Neural progenitor cell (in vitro differentiated cells): Measurements from ENCODE around the gene PIK3CB. TPM values are rescaled to one million over a fixed set of nuclear protein-coding genes. Genes with fewer than 3 reads are reported as not detected.
A peak's percentile ranks its signal among the peaks of the same experiment; 100 is the strongest.
"Not testable (repeated sequence)": the region's sequence is repeated elsewhere in the genome, so short reads cannot be mapped to it uniquely, and the experiment has no call there.

ENCODE experiments used
- DNase-seq: peaks from one replicate; pipeline ENCODE4 v3.0.0-alpha.2; 2016; ENCODE audit warnings: low spot score
- H2AFZ ChIP-seq: fragments of 200-600 bp; sonication (generic); replicated peaks from 2 replicates; pipeline ENCODE4 v1.6.1; 2016; ENCODE audit warnings: antibody characterized with exemption
- H3F3A ChIP-seq: fragments of 200-600 bp; sonication (generic); 2 replicates; pipeline ENCODE4 v1.6.1; 2016; ENCODE audit warnings: antibody characterized with exemption, low read depth
- H3K27ac ChIP-seq: fragments of 200-600 bp; sonication (generic); 2 replicates; pipeline ENCODE4 v1.5.1; 2016; ENCODE audit warnings: mild to moderate bottlenecking
- H3K27me3 ChIP-seq: fragments of 200-600 bp; sonication (generic); 2 replicates; pipeline ENCODE4 v1.6.1; 2016; ENCODE audit warnings: mild to moderate bottlenecking, moderate library complexity
- H3K36me3 ChIP-seq: fragments of 200-600 bp; sonication (generic); 2 replicates; pipeline ENCODE4 v1.5.1; 2016
- H3K4me1 ChIP-seq: fragments of 200-600 bp; sonication (generic); 2 replicates; pipeline ENCODE4 v1.6.1; 2016; ENCODE audit warnings: mixed run types
- H3K4me2 ChIP-seq: fragments of 200-600 bp; sonication (generic); 2 replicates; pipeline ENCODE4 v1.6.1; 2016
- H3K4me3 ChIP-seq: fragments of 200-600 bp; sonication (generic); 2 replicates; pipeline ENCODE4 v1.5.1; 2016
- H3K79me2 ChIP-seq: fragments of 200-600 bp; sonication (generic); 2 replicates; pipeline ENCODE4 v1.6.1; 2016; ENCODE audit warnings: low read depth
- H3K9ac ChIP-seq: fragments of 200-600 bp; sonication (generic); 2 replicates; pipeline ENCODE4 v1.6.1; 2016
- H3K9me3 ChIP-seq: fragments of 200-600 bp; sonication (generic); 2 replicates; pipeline ENCODE4 v1.5.1; 2016; ENCODE audit warnings: low read depth
- H4K20me1 ChIP-seq: fragments of 200-600 bp; sonication (generic); 2 replicates; pipeline ENCODE4 v1.6.1; 2016; ENCODE audit warnings: low read depth
- H3K27ac Mint-ChIP-seq: 3 replicates; pipeline ENCODE4 v1.8.0; 2021; ENCODE audit warnings: mixed read lengths
- H3K27me3 Mint-ChIP-seq: 2 replicates; pipeline ENCODE4 v1.8.0; 2022; ENCODE audit warnings: low read depth, mild to moderate bottlenecking, inconsistent platforms, moderate library complexity, mixed read lengths; ENCODE audit not compliant: insufficient read depth
- H3K36me3 Mint-ChIP-seq: 3 replicates; pipeline ENCODE4 v1.8.0; 2021; ENCODE audit warnings: mixed read lengths
- H3K4me1 Mint-ChIP-seq: 3 replicates; pipeline ENCODE4 v1.8.0; 2021; ENCODE audit warnings: mixed read lengths
- H3K4me3 Mint-ChIP-seq: 3 replicates; pipeline ENCODE4 v1.8.0; 2021; ENCODE audit warnings: mild to moderate bottlenecking, moderate library complexity, mixed read lengths
- H3K9me3 Mint-ChIP-seq: 3 replicates; pipeline ENCODE4 v1.8.0; 2020; ENCODE audit warnings: mixed read lengths
- CTCF ChIP-seq: fragments of 200-600 bp; sonication (generic); IDR thresholded peaks from 2 replicates; pipeline ENCODE4 v1.5.1; 2017; ENCODE audit warnings: antibody characterized with exemption, mild to moderate bottlenecking
- EZH2 ChIP-seq: fragments of 200-600 bp; sonication (generic); IDR thresholded peaks from 2 replicates; pipeline ENCODE4 v1.6.1; 2017; ENCODE audit warnings: antibody characterized with exemption, mild to moderate bottlenecking, moderate library complexity
- EZH2phosphoT487 ChIP-seq: fragments of 200-600 bp; sonication (generic); IDR thresholded peaks from 2 replicates; pipeline ENCODE4 v1.6.1; 2017; ENCODE audit warnings: antibody characterized with exemption
- total RNA-seq: library from RNA; depleted of rRNA; stranded (reverse); fragments of >200 nt; gene quantifications from 2 replicates; pipeline ENCODE4 v1.2.3, GENCODE V29; 2015; ENCODE audit warnings: low replicate concordance

The PIK3CB gene
- total RNA-seq, 1 donor from 2014 or later: 17.7 TPM

- no peak overlapping the region for H3K4me3 Mint-ChIP-seq
- Histone ChIP-seq H3K36me3 (no peaks in the 10 kb centered on the region), H3K4me3 (no peak overlapping the region), H3K4me2 (no peak overlapping the region), H3K27ac (no peak overlapping the region), H4K20me1 (no peaks in the 10 kb centered on the region), H3K4me1 (no peaks in the 10 kb centered on the region), H3K27me3 (no peaks in the 10 kb centered on the region), H3K79me2 (no peaks in the 10 kb centered on the region), H3K9ac (no peak overlapping the region), H3K9me3 (no peaks in the 10 kb centered on the region), H3F3A (peaks cover 7% of the 10 kb centered on the region), H2AFZ (no peak overlapping the region)
- no peaks in the 10 kb centered on the region for H3K9me3 Mint-ChIP-seq
- H3K36me3 Mint-ChIP-seq: no peaks in the 10 kb centered on the region
- TF ChIP-seq EZH2 (no peak), CTCF (no peak)
- peaks cover 3% of the 10 kb centered on the region for H3K4me1 Mint-ChIP-seq
- H3K27ac Mint-ChIP-seq: no peak overlapping the region
- H3K27me3 Mint-ChIP-seq: no peaks in the 10 kb centered on the region
- DNase-seq: no peak
Measured at GRCh38 chr3:138615462-138615861, 219.3 kb downstream of the PIK3CB start.

GRCh38 chr3:138609898-138610266 is 224.8 kb downstream of the PIK3CB start:
- no peak overlapping the region for H3K27ac ChIP-seq
- no peaks in the 10 kb centered on the region for H3K9me3 ChIP-seq
- H3K4me3 Mint-ChIP-seq: peak overlapping the region; percentile 81
- peaks cover 13% of the 10 kb centered on the region for H3K4me1 Mint-ChIP-seq
- peaks cover 9% of the 10 kb centered on the region for H3K27me3 ChIP-seq
- H3F3A ChIP-seq: peaks cover 11% of the 10 kb centered on the region
- H3K9me3 Mint-ChIP-seq: no peaks in the 10 kb centered on the region
- H3K9ac ChIP-seq: no peak overlapping the region
- H3K27ac Mint-ChIP-seq: no peak overlapping the region
- peak overlapping the region; percentile 85 for H2AFZ ChIP-seq
- no peaks in the 10 kb centered on the region for H3K36me3 ChIP-seq
- no peaks in the 10 kb centered on the region for H3K79me2 ChIP-seq
- H4K20me1 ChIP-seq: no peaks in the 10 kb centered on the region
- peaks cover 8% of the 10 kb centered on the region for H3K27me3 Mint-ChIP-seq
- TF ChIP-seq CTCF: no peak
- no peak for TF ChIP-seq EZH2
- no peak for TF ChIP-seq EZH2phosphoT487
- H3K4me1 ChIP-seq: peaks cover 5% of the 10 kb centered on the region
- H3K4me3 ChIP-seq: peak overlapping the region; percentile 62
- peak overlapping the region; percentile 94 for H3K4me2 ChIP-seq
- H3K36me3 Mint-ChIP-seq: no peaks in the 10 kb centered on the region
- no peak for DNase-seq

GRCh38 chr3:138608322-138609135 is 226.2 kb downstream of the PIK3CB start, which contains the start of gene FAIM:
Gene FAIM, plus strand, starts transcription at chr3:138608771. Its CDS starts 10,956 bp downstream, at chr3:138619727.
- H3K27ac ChIP-seq: no peak within 1 kb of the TSS
- peak within 1 kb of the TSS; percentile 94 for H3K4me2 ChIP-seq
- peak within 1 kb of the TSS; percentile 48 for H3K9ac ChIP-seq
- no peaks in the 10 kb centered on the region for H3K79me2 ChIP-seq
- no peaks in the 10 kb centered on the region for H4K20me1 ChIP-seq
- Mint-ChIP-seq H3K36me3 (peaks cover 2% of the 10 kb centered on the region), H3K9me3 (peaks cover 8% of the 10 kb centered on the region), H3K4me1 (peaks cover 13% of the 10 kb centered on the region), H3K4me3 (peak within 1 kb of the TSS; percentile 82), H3K27me3 (peaks cover 13% of the 10 kb centered on the region), H3K27ac (peak within 1 kb of the TSS; percentile 87)
- peaks cover 5% of the 10 kb centered on the region for H3K4me1 ChIP-seq
- TF ChIP-seq EZH2 (no peak), CTCF (no peak), EZH2phosphoT487 (no peak)
- peaks cover 11% of the 10 kb centered on the region for H3F3A ChIP-seq
- peak; percentile 71 for DNase-seq
- H3K4me3 ChIP-seq: peak within 1 kb of the TSS; percentile 62
- H3K9me3 ChIP-seq: no peaks in the 10 kb centered on the region
- peak within 1 kb of the TSS; percentile 85 for H2AFZ ChIP-seq
- peaks cover 9% of the 10 kb centered on the region for H3K27me3 ChIP-seq
- no peaks in the 10 kb centered on the region for H3K36me3 ChIP-seq

GRCh38 chr3:138604106-138604595 is 230.6 kb downstream of the PIK3CB start:
- H4K20me1 ChIP-seq, H3F3A ChIP-seq, H2AFZ ChIP-seq, H3K9me3 ChIP-seq, DNase-seq, H3K9ac ChIP-seq, H3K4me1 Mint-ChIP-seq, H3K27ac Mint-ChIP-seq, H3K36me3 ChIP-seq, H3K36me3 Mint-ChIP-seq, H3K27ac ChIP-seq, H3K4me3 Mint-ChIP-seq, H3K4me3 ChIP-seq, H3K27me3 ChIP-seq, H3K4me2 ChIP-seq, H3K4me1 ChIP-seq, H3K79me2 ChIP-seq: not testable (repeated sequence)
- peaks cover 20% of the 10 kb centered on the region for H3K27me3 Mint-ChIP-seq
- peaks cover 21% of the 10 kb centered on the region for H3K9me3 Mint-ChIP-seq
